K562 (cell line): ENCODE data around the gene SEPTIN2. TPM values are rescaled to one million over a fixed set of nuclear protein-coding genes. Genes with fewer than 3 reads are reported as not detected.

Experiments used
- ATAC-seq: fragments of 200-7000 bp; cut with Tn5 transposase; 3 replicates; pipeline ENCODE4 v1.9.1; 2020; ENCODE audit warnings: moderate library complexity
- BruUV-seq: library from RNA; stranded (reverse); fragments of 400-500 nt; replicated peaks from 2 replicates; lab custom pipeline; 2021; lab: Mats Ljungman, UMichigan
- CTCF ChIA-PET: fragments of 300-600 bp; formaldehyde crosslinking; extraction: SDS; loops from one replicate; lab custom pipeline; 2021; ENCODE audit warnings: low intra/inter-chr PET ratio; lab: Yijun Ruan, JAX
- POLR2A ChIA-PET: fragments of 300-600, 350-650 bp; sonication (Branson Sonifier 250); formaldehyde crosslinking; extraction: SDS; loops from one replicate; lab custom pipeline; 2021; ENCODE audit warnings: antibody characterized with exemption, inconsistent platforms; lab: Yijun Ruan, JAX
- DNase-seq, 4 experiments: peaks; one replicate each; pipeline versions ENCODE4 v3.0.0 to v3.0.0-alpha.2; 2011 to 2018; ENCODE audit warnings: low spot score in 3 of 4, mixed read lengths in 3 of 4; ENCODE audit errors: extremely low read depth in 1 of 4
- FAIRE-seq: peaks from 2 replicates; lab custom pipeline; 2011; peaks lifted over from hg19 to GRCh38; lab: Jason Lieb, UNC
- H2AFZ ChIP-seq: 2 replicates; pipeline ENCODE4 v1.6.0; 2011; ENCODE audit warnings: low read depth, low read length, control low read depth, inconsistent platforms
- H3K27ac ChIP-seq: fragments of 200-600 bp; 3 replicates; pipeline ENCODE4 v1.8.0; 2011; ENCODE audit warnings: low read depth, mild to moderate bottlenecking, control low read depth, inconsistent platforms, low read length, moderate library complexity, mixed read lengths; ENCODE audit errors: extremely low read depth
- H3K27me3 ChIP-seq, 2 experiments: fragments of 300-600 bp in 1 of 2; 2 replicates in 1 of 2; 3 replicates in 1 of 2; pipeline versions ENCODE4 v1.6.0 to v1.8.0; 2011; ENCODE audit warnings: inconsistent platforms in 2 of 2, low read length in 2 of 2, mild to moderate bottlenecking in 1 of 2, mixed read lengths in 1 of 2, moderate library complexity in 1 of 2; ENCODE audit not compliant: control insufficient read depth in 2 of 2, insufficient read depth in 2 of 2
- H3K36me3 ChIP-seq: fragments of 300-600 bp; 3 replicates; pipeline ENCODE4 v1.8.0; 2011; ENCODE audit warnings: mild to moderate bottlenecking, low read length, inconsistent platforms; ENCODE audit not compliant: control insufficient read depth, insufficient read depth
- H3K4me1 ChIP-seq, 2 experiments: fragments of 200-600 bp in 1 of 2; replicated peaks in 1 of 2; 2 replicates in 1 of 2; 3 replicates in 1 of 2; pipeline versions ENCODE4 v1.5.1 to v1.8.0; 2011; ENCODE audit warnings: inconsistent platforms in 2 of 2, low read length in 2 of 2, mild to moderate bottlenecking in 1 of 2, mixed read lengths in 1 of 2, moderate library complexity in 1 of 2; ENCODE audit not compliant: control insufficient read depth in 2 of 2, insufficient read depth in 2 of 2
- H3K4me2 ChIP-seq: 2 replicates; pipeline ENCODE4 v1.6.1; 2011; ENCODE audit warnings: low read length, control low read depth, inconsistent platforms, mixed read lengths; ENCODE audit not compliant: insufficient read depth
- H3K4me3 ChIP-seq: fragments of 200-600 bp; sonication (generic), shearing (Covaris generic); 2 replicates; pipeline ENCODE4 v1.5.1; 2016; ENCODE audit warnings: control low read depth, inconsistent platforms
- H3K79me2 ChIP-seq: fragments of 200-600 bp; 3 replicates; pipeline ENCODE4 v1.8.0; 2011; ENCODE audit warnings: low read length, inconsistent platforms; ENCODE audit not compliant: control insufficient read depth, insufficient read depth
- H3K9ac ChIP-seq, 2 experiments: 2 replicates each; pipeline versions ENCODE4 v1.6.0 to v1.6.1; 2011; ENCODE audit warnings: low read depth in 2 of 2, low read length in 2 of 2, control low read depth in 1 of 2, inconsistent platforms in 1 of 2, mild to moderate bottlenecking in 1 of 2, mixed read lengths in 1 of 2; ENCODE audit not compliant: insufficient read depth in 1 of 2
- H3K9me1 ChIP-seq: one replicate; pipeline ENCODE4 v1.6.0; 2011; ENCODE audit warnings: inconsistent platforms, mild to moderate bottlenecking, low read length, moderate library complexity; ENCODE audit not compliant: control insufficient read depth, insufficient read depth
- H3K9me3 ChIP-seq: replicated peaks from 2 replicates; pipeline ENCODE4 v1.5.1; 2011; ENCODE audit warnings: low read depth, low read length, inconsistent platforms; ENCODE audit not compliant: control insufficient read depth, insufficient read depth
- H4K20me1 ChIP-seq: replicated peaks from 2 replicates; pipeline ENCODE4 v1.6.1; 2011; ENCODE audit warnings: low read length, inconsistent platforms, mixed read lengths; ENCODE audit not compliant: control insufficient read depth, insufficient read depth
- ADNP ChIP-seq: fragments of 200-800 bp; sonication (Bioruptor generic); IDR thresholded peaks from 2 replicates; pipeline ENCODE4 v1.6.1; 2016; ENCODE audit warnings: missing genetic modification characterization, missing compliant biosample characterization
- CCNT2 ChIP-seq: IDR thresholded peaks from 2 replicates; pipeline ENCODE4 v1.6.1; 2011; ENCODE audit warnings: borderline replicate concordance, low read depth, mild to moderate bottlenecking, moderate library complexity, mixed read lengths, low read length; ENCODE audit not compliant: insufficient read length; ENCODE audit errors: extremely low read depth
- GATAD2B ChIP-seq: fragments of 450-650 bp; IDR thresholded peaks from 2 replicates; pipeline ENCODE4 v1.6.1; 2017; ENCODE audit warnings: mild to moderate bottlenecking, borderline replicate concordance
- HDAC1 ChIP-seq, 2 experiments: fragments of 450-650 bp; IDR thresholded peaks; 2 replicates each; pipeline ENCODE4 v1.6.1; 2016 to 2017; ENCODE audit warnings: inconsistent platforms in 1 of 2, mild to moderate bottlenecking in 1 of 2, moderate library complexity in 1 of 2
- HMG20B ChIP-seq: fragments of 250-450 bp; sonication (Bioruptor Pico); IDR thresholded peaks from 2 replicates; pipeline ENCODE4 v1.5.0; 2021; ENCODE audit warnings: mild to moderate bottlenecking
- HNRNPUL1 ChIP-seq: fragments of 200-400 bp; formaldehyde crosslinking; IDR thresholded peaks from 2 replicates; pipeline ENCODE4 v1.6.1; 2017; ENCODE audit warnings: low read length
- POU5F1 ChIP-seq: fragments of 150-350 bp; IDR thresholded peaks from 2 replicates; pipeline ENCODE4 v1.6.1; 2014; ENCODE audit warnings: borderline replicate concordance, low read length, low read depth, mild to moderate bottlenecking; ENCODE audit not compliant: partially characterized antibody
- SMAD1 ChIP-seq: fragments of 150-350 bp; IDR thresholded peaks from 2 replicates; pipeline ENCODE4 v1.6.1; 2014; ENCODE audit warnings: low read length, low read depth; ENCODE audit not compliant: partially characterized antibody
- SRSF3 ChIP-seq: fragments of 200-400 bp; formaldehyde crosslinking; IDR thresholded peaks from 2 replicates; pipeline ENCODE4 v1.6.1; 2016; ENCODE audit warnings: mild to moderate bottlenecking, low read length, moderate library complexity; ENCODE audit not compliant: insufficient read depth
- ZFPM2 ChIP-seq: fragments of 250-450 bp; sonication (Bioruptor Pico); IDR thresholded peaks from 2 replicates; pipeline ENCODE4 v1.5.1; 2022; ENCODE audit warnings: mild to moderate bottlenecking
- ZNF24 ChIP-seq: fragments of 450-650 bp; IDR thresholded peaks from 2 replicates; pipeline ENCODE4 v1.6.1; 2016
- ZNF79 ChIP-seq: fragments of 250-450 bp; sonication (Bioruptor Pico); IDR thresholded peaks from 2 replicates; pipeline ENCODE4 v1.4.0; 2020; ENCODE audit warnings: low read depth, mild to moderate bottlenecking, moderate library complexity
- WGBS: fragments of 100-300 bp; shearing (Covaris generic); methylation state at CpG from one replicate; pipeline ENCODE4 v1.1.6; 2016; ENCODE audit warnings: low coverage, mixed read lengths; ENCODE audit not compliant: insufficient coverage; ENCODE audit errors: missing lambda C conversion rate; 5-methylcytosine and 5-hydroxymethylcytosine counted together
- in situ Hi-C: fragments of 300-500 bp; cut with MboI; formaldehyde crosslinking; loops from 4 replicates; pipeline ENCODE4 v1.15.0; 2018; ENCODE audit warnings: inconsistent platforms, mixed read lengths
- intact Hi-C: fragments of 100-400 bp; cut with micrococcal nuclease; formaldehyde crosslinking; loops from 2 replicates; pipeline ENCODE4 v1.14.2; 2022
- polyA plus RNA-seq, 8 experiments: library from polyadenylated mRNA; depleted of rRNA in 4 of 8; stranded (reverse) in 5 of 8; unstranded in 3 of 8; fragments of >200 nt; fragmentation: Nextera tagmentation in 2 of 8; fragmentation: Illumina TruSeq in 1 of 8; extraction: Ambion mirVana in 2 of 8; extraction: Trizol in 1 of 8; gene quantifications; 2 replicates each; pipeline versions ENCODE4 v1.2.1 to v1.2.3, GENCODE V29; 2011 to 2014; ENCODE audit warnings: inconsistent platforms in 1 of 8, missing spikeins in 1 of 8
- total RNA-seq, 7 experiments: library from RNA; depleted of rRNA in 6 of 7; stranded (reverse); fragments of >200 nt in 6 of 7; fragmentation: Illumina TruSeq in 2 of 7; extraction: Trizol in 2 of 7; gene quantifications; 2 replicates each; pipeline versions ENCODE4 v1.2.1 to v1.2.3, GENCODE V29; 2011 to 2021; ENCODE audit warnings: low replicate concordance in 1 of 7
- TF ChIP-seq, protein P1 (sequence below): IDR thresholded peaks from 2 replicates; pipeline ENCODE4 v1.6.1; 2016; ENCODE audit warnings: missing genetic modification characterization, missing compliant biosample characterization
- TF ChIP-seq, protein P2 (sequence below): fragments of 200-400 bp; formaldehyde crosslinking; IDR thresholded peaks from 2 replicates; pipeline ENCODE4 v1.6.1; 2017; ENCODE audit warnings: mild to moderate bottlenecking, low read depth, low read length, moderate library complexity
- TF ChIP-seq, protein P3 (sequence below): sonication (generic); formaldehyde crosslinking; IDR thresholded peaks from 2 replicates; pipeline ENCODE4 v1.8.1; 2023; ENCODE audit warnings: missing genetic modification reagents, mild to moderate bottlenecking, borderline replicate concordance

Gene SEPTIN2
- total and polyA plus RNA-seq, 9 of the 15 experiments (the other 6 are each of a cell fraction or from before 2014, with no cell fraction given): 121 to 367 (median 166) TPM

DNA sequence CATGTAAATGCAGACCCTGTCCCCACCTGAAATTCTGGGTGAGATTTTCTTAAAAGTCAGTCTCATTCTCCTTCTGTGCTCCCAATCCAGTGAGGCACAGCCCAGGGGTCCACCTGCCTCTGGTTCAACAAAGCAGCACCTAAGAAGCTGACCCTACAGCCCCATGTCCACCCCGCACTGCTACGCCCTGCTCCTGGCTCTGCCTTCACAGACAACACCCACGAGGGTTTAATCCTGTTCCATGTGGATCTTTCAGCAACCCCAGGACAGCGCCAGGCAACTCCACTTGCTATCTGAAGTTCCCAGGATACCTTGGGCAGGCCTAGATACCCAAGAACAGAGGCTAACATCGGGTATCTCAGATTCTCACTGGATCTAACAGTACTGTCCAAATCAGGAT is 45.2 kb upstream of the SEPTIN2 start:
- H3K36me3 ChIP-seq: peaks cover 50% of the 10 kb centered on the region; the same call in 2 of the 3 replicates
- CTCF ChIA-PET: no interaction called here
- TF ChIP-seq, protein P1, sequence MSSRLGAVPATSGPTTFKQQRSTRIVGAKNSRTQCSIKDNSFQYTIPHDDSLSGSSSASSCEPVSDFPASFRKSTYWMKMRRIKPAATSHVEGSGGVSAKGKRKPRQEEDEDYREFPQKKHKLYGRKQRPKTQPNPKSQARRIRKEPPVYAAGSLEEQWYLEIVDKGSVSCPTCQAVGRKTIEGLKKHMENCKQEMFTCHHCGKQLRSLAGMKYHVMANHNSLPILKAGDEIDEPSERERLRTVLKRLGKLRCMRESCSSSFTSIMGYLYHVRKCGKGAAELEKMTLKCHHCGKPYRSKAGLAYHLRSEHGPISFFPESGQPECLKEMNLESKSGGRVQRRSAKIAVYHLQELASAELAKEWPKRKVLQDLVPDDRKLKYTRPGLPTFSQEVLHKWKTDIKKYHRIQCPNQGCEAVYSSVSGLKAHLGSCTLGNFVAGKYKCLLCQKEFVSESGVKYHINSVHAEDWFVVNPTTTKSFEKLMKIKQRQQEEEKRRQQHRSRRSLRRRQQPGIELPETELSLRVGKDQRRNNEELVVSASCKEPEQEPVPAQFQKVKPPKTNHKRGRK (tag): no peak
- TF ChIP-seq ADNP (no peak), CCNT2 (no peak), SMAD1 (no peak), HDAC1 (IDR thresholded peaks at IDR 0.05) (no peak), HNRNPUL1 (no peak), ZFPM2 (CRISPR knock-in tag) (no peak), HMG20B (CRISPR knock-in tag) (no peak), SRSF3 (no peak), POU5F1 (no peak), ZNF79 (no peak), ZNF24 (no peak), GATAD2B (no peak)
- TF ChIP-seq, protein P2, sequence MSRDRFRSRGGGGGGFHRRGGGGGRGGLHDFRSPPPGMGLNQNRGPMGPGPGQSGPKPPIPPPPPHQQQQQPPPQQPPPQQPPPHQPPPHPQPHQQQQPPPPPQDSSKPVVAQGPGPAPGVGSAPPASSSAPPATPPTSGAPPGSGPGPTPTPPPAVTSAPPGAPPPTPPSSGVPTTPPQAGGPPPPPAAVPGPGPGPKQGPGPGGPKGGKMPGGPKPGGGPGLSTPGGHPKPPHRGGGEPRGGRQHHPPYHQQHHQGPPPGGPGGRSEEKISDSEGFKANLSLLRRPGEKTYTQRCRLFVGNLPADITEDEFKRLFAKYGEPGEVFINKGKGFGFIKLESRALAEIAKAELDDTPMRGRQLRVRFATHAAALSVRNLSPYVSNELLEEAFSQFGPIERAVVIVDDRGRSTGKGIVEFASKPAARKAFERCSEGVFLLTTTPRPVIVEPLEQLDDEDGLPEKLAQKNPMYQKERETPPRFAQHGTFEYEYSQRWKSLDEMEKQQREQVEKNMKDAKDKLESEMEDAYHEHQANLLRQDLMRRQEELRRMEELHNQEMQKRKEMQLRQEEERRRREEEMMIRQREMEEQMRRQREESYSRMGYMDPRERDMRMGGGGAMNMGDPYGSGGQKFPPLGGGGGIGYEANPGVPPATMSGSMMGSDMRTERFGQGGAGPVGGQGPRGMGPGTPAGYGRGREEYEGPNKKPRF: no peak
- TF ChIP-seq, protein P3, sequence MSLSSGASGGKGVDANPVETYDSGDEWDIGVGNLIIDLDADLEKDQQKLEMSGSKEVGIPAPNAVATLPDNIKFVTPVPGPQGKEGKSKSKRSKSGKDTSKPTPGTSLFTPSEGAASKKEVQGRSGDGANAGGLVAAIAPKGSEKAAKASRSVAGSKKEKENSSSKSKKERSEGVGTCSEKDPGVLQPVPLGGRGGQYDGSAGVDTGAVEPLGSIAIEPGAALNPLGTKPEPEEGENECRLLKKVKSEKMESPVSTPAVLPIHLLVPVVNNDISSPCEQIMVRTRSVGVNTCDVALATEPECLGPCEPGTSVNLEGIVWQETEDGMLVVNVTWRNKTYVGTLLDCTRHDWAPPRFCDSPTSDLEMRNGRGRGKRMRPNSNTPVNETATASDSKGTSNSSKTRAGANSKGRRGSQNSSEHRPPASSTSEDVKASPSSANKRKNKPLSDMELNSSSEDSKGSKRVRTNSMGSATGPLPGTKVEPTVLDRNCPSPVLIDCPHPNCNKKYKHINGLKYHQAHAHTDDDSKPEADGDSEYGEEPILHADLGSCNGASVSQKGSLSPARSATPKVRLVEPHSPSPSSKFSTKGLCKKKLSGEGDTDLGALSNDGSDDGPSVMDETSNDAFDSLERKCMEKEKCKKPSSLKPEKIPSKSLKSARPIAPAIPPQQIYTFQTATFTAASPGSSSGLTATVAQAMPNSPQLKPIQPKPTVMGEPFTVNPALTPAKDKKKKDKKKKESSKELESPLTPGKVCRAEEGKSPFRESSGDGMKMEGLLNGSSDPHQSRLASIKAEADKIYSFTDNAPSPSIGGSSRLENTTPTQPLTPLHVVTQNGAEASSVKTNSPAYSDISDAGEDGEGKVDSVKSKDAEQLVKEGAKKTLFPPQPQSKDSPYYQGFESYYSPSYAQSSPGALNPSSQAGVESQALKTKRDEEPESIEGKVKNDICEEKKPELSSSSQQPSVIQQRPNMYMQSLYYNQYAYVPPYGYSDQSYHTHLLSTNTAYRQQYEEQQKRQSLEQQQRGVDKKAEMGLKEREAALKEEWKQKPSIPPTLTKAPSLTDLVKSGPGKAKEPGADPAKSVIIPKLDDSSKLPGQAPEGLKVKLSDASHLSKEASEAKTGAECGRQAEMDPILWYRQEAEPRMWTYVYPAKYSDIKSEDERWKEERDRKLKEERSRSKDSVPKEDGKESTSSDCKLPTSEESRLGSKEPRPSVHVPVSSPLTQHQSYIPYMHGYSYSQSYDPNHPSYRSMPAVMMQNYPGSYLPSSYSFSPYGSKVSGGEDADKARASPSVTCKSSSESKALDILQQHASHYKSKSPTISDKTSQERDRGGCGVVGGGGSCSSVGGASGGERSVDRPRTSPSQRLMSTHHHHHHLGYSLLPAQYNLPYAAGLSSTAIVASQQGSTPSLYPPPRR (CRISPR knock-in tag): no peak
- H3K4me3 ChIP-seq: no peak overlapping the region
- H2AFZ ChIP-seq: no peak overlapping the region
- no peak overlapping the region for H3K27ac ChIP-seq
- intact Hi-C loops: no loop called here
- POLR2A ChIA-PET: no interaction called here
- BruUV-seq: no TSS peak
- no peaks in the 10 kb centered on the region for H3K27me3 ChIP-seq
- H3K9ac ChIP-seq: peak overlapping the region in 1 of 2 experiments; percentile 76; a peak in 1 of 4 replicates
- no peaks in the 10 kb centered on the region for H3K9me1 ChIP-seq
- no peaks in the 10 kb centered on the region for H3K9me3 ChIP-seq
- ATAC-seq (no peak), DNase-seq (no peak), FAIRE-seq (no peak)
- peaks cover 82% of the 10 kb centered on the region for H3K79me2 ChIP-seq
- 71% methylated on average over 4 of the region's 5 CpGs for WGBS
- no peak overlapping the region for H3K4me2 ChIP-seq
- in situ Hi-C loops: no loop called here
- peaks cover 0 to 18% of the 10 kb centered on the region in 2 experiments; a peak in 4 of 5 replicates for H3K4me1 ChIP-seq
- peaks cover 22% of the 10 kb centered on the region for H4K20me1 ChIP-seq
